Lung (tissue), 12 donors: ENCODE measurements around the gene AMBRA1. TPM values are rescaled to one million over a fixed set of nuclear protein-coding genes. Genes with fewer than 3 reads are reported as not detected.
A peak's percentile ranks its signal among the peaks of the same experiment; 100 is the strongest.

Experiments
- ATAC-seq: fragments of 200-7000 bp; cut with Tn5 transposase; one replicate; pipeline ENCODE4 v1.9.1; 2020; ENCODE audit warnings: moderate number of reproducible peaks; ENCODE audit not compliant: insufficient read depth, low FRiP score
- DNase-seq, 3 donors: peaks; one replicate each; pipeline ENCODE4 v3.0.0-alpha.2; 2013 to 2017
- H3K27ac ChIP-seq, 2 donors: one replicate each; pipeline ENCODE4 v1.5.1; 2013; ENCODE audit warnings: mild to moderate bottlenecking in 2 of 2, moderate library complexity in 2 of 2, control low read depth in 1 of 2, inconsistent platforms in 1 of 2, low read depth in 1 of 2, low read length in 1 of 2
- H3K27me3 ChIP-seq, 3 donors: one replicate each; pipeline ENCODE4 v1.5.1; 2013; ENCODE audit warnings: low read length in 2 of 3; ENCODE audit not compliant: control insufficient read depth in 3 of 3, insufficient read depth in 3 of 3
- H3K36me3 ChIP-seq, 4 donors: one replicate each; pipeline ENCODE4 v1.5.1; 2013; ENCODE audit warnings: low read length in 4 of 4, mild to moderate bottlenecking in 1 of 4, moderate library complexity in 1 of 4; ENCODE audit not compliant: control insufficient read depth in 4 of 4, insufficient read depth in 4 of 4
- H3K4me1 ChIP-seq, 5 donors: one replicate each; pipeline ENCODE4 v1.5.1; 2013; ENCODE audit warnings: low read length in 5 of 5, mild to moderate bottlenecking in 2 of 5, moderate library complexity in 1 of 5; ENCODE audit not compliant: control insufficient read depth in 5 of 5, insufficient read depth in 5 of 5
- H3K4me3 ChIP-seq: one replicate; pipeline ENCODE4 v1.5.1; 2013; ENCODE audit warnings: mild to moderate bottlenecking, control low read depth, moderate library complexity
- H3K9ac ChIP-seq, 2 donors: one replicate each; pipeline ENCODE4 v1.5.1; 2013; ENCODE audit warnings: low read length in 2 of 2, control low read depth in 1 of 2; ENCODE audit not compliant: insufficient read depth in 1 of 2
- H3K9me3 ChIP-seq, 4 donors: one replicate each; pipeline ENCODE4 v1.5.1; 2013; ENCODE audit warnings: low read length in 3 of 4, mild to moderate bottlenecking in 1 of 4, moderate library complexity in 1 of 4; ENCODE audit not compliant: control insufficient read depth in 4 of 4, insufficient read depth in 3 of 4
- WGBS, 2 donors: extraction: QIAGEN DNeasy Blood & Tissue Kit; methylation state at CpG; one replicate each; pipeline ENCODE4 v1.1.7; 2013; 5-methylcytosine and 5-hydroxymethylcytosine counted together
- polyA plus RNA-seq, 2 donors: library from polyadenylated mRNA; stranded (reverse); fragments of 200-250 nt; gene quantifications; one replicate each; pipeline ENCODE4 v1.2.1, GENCODE V29; 2013
- total RNA-seq, 2 donors: library from RNA; depleted of rRNA in 1 of 2; stranded (reverse); fragments of >200 nt in 1 of 2; gene quantifications; one replicate each; pipeline ENCODE4 v1.2.1, GENCODE V29; 2014 to 2021
- TF ChIP-seq, protein P1 (sequence below): IDR thresholded peaks from 2 replicates; pipeline ENCODE4 v1.5.1; 2012; ENCODE audit warnings: mild to moderate bottlenecking; ENCODE audit errors: control extremely low read depth, extremely low read depth
- donor health status: control.
- donor health status: control.
- donor health status: Bipolar disorder and iron deficiency.
- donor health status: healthy.
- donor health status: DM: yes; HTN: yes; CAD: no.

Gene AMBRA1
- total and polyA plus RNA-seq, 4 donors: 7.4 to 41.2 (median 23.7) TPM

DNA sequence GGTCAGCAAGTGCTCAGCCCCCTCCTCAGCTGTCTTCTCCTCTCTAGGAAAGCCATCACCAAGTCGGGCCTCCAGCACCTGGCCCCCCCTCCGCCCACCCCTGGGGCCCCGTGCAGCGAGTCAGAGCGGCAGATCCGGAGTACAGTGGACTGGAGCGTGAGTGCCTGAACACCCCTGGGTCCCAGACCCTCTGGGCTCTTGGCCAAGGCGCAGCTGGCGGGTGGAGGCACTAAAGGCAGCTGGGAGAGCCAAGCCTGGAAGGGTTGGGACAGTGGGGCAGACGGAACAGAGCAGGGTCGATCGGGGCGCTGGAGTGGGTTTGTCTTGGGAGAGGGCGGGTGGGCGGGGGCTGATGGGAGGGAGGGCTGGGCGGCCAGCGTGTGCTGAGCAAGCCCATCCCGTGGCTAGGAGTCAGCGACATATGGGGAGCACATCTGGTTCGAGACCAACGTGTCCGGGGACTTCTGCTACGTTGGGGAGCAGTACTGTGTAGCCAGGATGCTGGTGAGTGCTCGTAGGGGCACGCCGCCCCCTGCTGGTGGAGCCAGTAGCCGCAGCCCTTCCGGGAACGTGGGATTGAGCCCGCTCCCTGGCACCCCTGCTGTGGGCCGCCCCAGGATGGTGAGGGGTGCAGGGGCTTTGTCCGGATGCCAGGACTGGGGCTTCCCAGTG lies 226.4 kb downstream of the AMBRA1 start:
- TF ChIP-seq, protein P1, sequence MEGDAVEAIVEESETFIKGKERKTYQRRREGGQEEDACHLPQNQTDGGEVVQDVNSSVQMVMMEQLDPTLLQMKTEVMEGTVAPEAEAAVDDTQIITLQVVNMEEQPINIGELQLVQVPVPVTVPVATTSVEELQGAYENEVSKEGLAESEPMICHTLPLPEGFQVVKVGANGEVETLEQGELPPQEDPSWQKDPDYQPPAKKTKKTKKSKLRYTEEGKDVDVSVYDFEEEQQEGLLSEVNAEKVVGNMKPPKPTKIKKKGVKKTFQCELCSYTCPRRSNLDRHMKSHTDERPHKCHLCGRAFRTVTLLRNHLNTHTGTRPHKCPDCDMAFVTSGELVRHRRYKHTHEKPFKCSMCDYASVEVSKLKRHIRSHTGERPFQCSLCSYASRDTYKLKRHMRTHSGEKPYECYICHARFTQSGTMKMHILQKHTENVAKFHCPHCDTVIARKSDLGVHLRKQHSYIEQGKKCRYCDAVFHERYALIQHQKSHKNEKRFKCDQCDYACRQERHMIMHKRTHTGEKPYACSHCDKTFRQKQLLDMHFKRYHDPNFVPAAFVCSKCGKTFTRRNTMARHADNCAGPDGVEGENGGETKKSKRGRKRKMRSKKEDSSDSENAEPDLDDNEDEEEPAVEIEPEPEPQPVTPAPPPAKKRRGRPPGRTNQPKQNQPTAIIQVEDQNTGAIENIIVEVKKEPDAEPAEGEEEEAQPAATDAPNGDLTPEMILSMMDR: peak; percentile 85
- H3K4me3 ChIP-seq: no peak overlapping the region

DNA sequence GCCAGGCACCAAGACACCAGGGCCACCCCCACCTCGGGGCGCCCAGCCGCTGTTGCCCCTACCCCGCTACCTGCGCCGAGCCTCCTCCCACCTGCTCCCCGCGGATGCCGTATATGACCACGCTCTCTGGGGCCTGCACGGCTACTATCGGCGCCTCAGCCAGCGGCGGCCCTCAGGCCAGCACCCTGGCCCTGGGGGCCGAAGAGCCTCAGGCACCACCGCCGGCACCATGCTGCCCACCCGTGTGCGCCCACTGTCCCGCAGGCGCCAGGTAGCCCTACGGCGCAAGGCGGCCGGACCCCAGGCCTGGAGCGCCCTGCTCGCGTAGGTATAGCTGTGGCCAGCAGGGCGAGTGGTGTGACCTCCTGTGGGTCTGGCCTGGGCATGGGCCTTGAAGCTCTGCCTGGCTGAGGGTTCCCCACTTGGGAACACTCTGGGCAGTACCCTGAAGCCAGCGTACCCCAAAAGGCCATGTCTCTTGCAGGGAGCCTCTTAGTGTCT lies 227.1 kb downstream of the AMBRA1 start:
- Histone ChIP-seq H3K9ac (no peak overlapping the region), H3K4me3 (no peak overlapping the region), H3K36me3 (peaks cover 0 to 29% (median 2%) of the 10 kb centered on the region in 4 donors), H3K27ac (no peak overlapping the region), H3K4me1 (peaks cover 4 to 32% (median 17%) of the 10 kb centered on the region in 5 donors), H3K9me3 (no peaks in the 10 kb centered on the region), H3K27me3 (no peaks in the 10 kb centered on the region)
- no peak for DNase-seq
- WGBS, 2 donors: 93 to 95% methylated on average over 25 to 31 of the region's 31 CpGs
- TF ChIP-seq, protein P1: no peak
- ATAC-seq: no peak

More for the DNA sequence above, 226.4 kb downstream of the AMBRA1 start:
- H3K27me3 ChIP-seq: no peaks in the 10 kb centered on the region
- peak; percentile 58 to 78 (median 70) for DNase-seq
- 20 to 33% methylated on average over 28 to 32 of the region's 32 CpGs for WGBS, 2 donors
- no peak for ATAC-seq
- H3K9me3 ChIP-seq: no peaks in the 10 kb centered on the region
- peaks cover 2 to 25% (median 10%) of the 10 kb centered on the region in 5 donors for H3K4me1 ChIP-seq
- peak overlapping the region in 1 of 2 donors; percentile 33 for H3K27ac ChIP-seq
- H3K36me3 ChIP-seq: peaks cover 0 to 36% (median 3%) of the 10 kb centered on the region in 4 donors
- no peak overlapping the region for H3K9ac ChIP-seq

DNA sequence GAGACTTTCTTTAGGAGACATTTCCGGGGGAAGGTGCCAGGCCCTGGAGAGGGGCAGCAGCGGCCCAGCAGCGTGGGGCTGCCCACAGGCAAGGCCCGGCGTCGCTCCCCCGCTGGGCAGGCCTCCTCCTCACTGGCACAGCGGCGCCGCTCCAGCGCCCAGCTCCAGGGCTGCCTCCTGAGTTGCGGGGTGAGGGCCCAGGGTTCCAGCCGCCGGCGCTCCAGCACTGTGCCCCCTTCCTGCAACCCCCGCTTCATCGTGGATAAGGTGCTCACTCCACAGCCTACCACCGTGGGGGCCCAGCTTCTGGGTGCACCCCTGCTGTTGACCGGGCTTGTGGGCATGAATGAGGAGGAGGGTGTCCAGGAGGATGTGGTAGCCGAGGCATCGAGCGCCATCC lies 227.6 kb downstream of the AMBRA1 start:
- no peak overlapping the region for H3K9ac ChIP-seq
- H3K9me3 ChIP-seq: no peaks in the 10 kb centered on the region
- H3K4me3 ChIP-seq: no peak overlapping the region
- TF ChIP-seq, protein P1: no peak
- peaks cover 4 to 36% (median 21%) of the 10 kb centered on the region in 5 donors for H3K4me1 ChIP-seq
- no peak for DNase-seq
- no peak for ATAC-seq
- H3K27ac ChIP-seq: no peak overlapping the region
- no peaks in the 10 kb centered on the region for H3K27me3 ChIP-seq
- peaks cover 0 to 25% (median 1%) of the 10 kb centered on the region in 4 donors for H3K36me3 ChIP-seq
- 89 to 92% methylated on average over 22 of the region's 22 CpGs for WGBS, 2 donors
